Neural progenitor cell (in vitro differentiated cells): ENCODE measurements around the gene TBXAS1. TPM values are rescaled to one million over a fixed set of nuclear protein-coding genes. Genes with fewer than 3 reads are reported as not detected.

Experiments used
- DNase-seq: peaks from one replicate; pipeline ENCODE4 v3.0.0-alpha.2; 2016; ENCODE audit warnings: low spot score
- H2AFZ ChIP-seq: fragments of 200-600 bp; sonication (generic); replicated peaks from 2 replicates; pipeline ENCODE4 v1.6.1; 2016; ENCODE audit warnings: antibody characterized with exemption
- H3F3A ChIP-seq: fragments of 200-600 bp; sonication (generic); 2 replicates; pipeline ENCODE4 v1.6.1; 2016; ENCODE audit warnings: antibody characterized with exemption, low read depth
- H3K27ac ChIP-seq: fragments of 200-600 bp; sonication (generic); 2 replicates; pipeline ENCODE4 v1.5.1; 2016; ENCODE audit warnings: mild to moderate bottlenecking
- H3K27me3 ChIP-seq: fragments of 200-600 bp; sonication (generic); 2 replicates; pipeline ENCODE4 v1.6.1; 2016; ENCODE audit warnings: mild to moderate bottlenecking, moderate library complexity
- H3K36me3 ChIP-seq: fragments of 200-600 bp; sonication (generic); 2 replicates; pipeline ENCODE4 v1.5.1; 2016
- H3K4me1 ChIP-seq: fragments of 200-600 bp; sonication (generic); 2 replicates; pipeline ENCODE4 v1.6.1; 2016; ENCODE audit warnings: mixed run types
- H3K4me2 ChIP-seq: fragments of 200-600 bp; sonication (generic); 2 replicates; pipeline ENCODE4 v1.6.1; 2016
- H3K4me3 ChIP-seq: fragments of 200-600 bp; sonication (generic); 2 replicates; pipeline ENCODE4 v1.5.1; 2016
- H3K79me2 ChIP-seq: fragments of 200-600 bp; sonication (generic); 2 replicates; pipeline ENCODE4 v1.6.1; 2016; ENCODE audit warnings: low read depth
- H3K9ac ChIP-seq: fragments of 200-600 bp; sonication (generic); 2 replicates; pipeline ENCODE4 v1.6.1; 2016
- H3K9me3 ChIP-seq: fragments of 200-600 bp; sonication (generic); 2 replicates; pipeline ENCODE4 v1.5.1; 2016; ENCODE audit warnings: low read depth
- H4K20me1 ChIP-seq: fragments of 200-600 bp; sonication (generic); 2 replicates; pipeline ENCODE4 v1.6.1; 2016; ENCODE audit warnings: low read depth
- H3K27ac Mint-ChIP-seq: 3 replicates; pipeline ENCODE4 v1.8.0; 2021; ENCODE audit warnings: mixed read lengths
- H3K27me3 Mint-ChIP-seq: 2 replicates; pipeline ENCODE4 v1.8.0; 2022; ENCODE audit warnings: low read depth, mild to moderate bottlenecking, inconsistent platforms, moderate library complexity, mixed read lengths; ENCODE audit not compliant: insufficient read depth
- H3K36me3 Mint-ChIP-seq: 3 replicates; pipeline ENCODE4 v1.8.0; 2021; ENCODE audit warnings: mixed read lengths
- H3K4me1 Mint-ChIP-seq: 3 replicates; pipeline ENCODE4 v1.8.0; 2021; ENCODE audit warnings: mixed read lengths
- H3K4me3 Mint-ChIP-seq: 3 replicates; pipeline ENCODE4 v1.8.0; 2021; ENCODE audit warnings: mild to moderate bottlenecking, moderate library complexity, mixed read lengths
- H3K9me3 Mint-ChIP-seq: 3 replicates; pipeline ENCODE4 v1.8.0; 2020; ENCODE audit warnings: mixed read lengths
- EZH2 ChIP-seq: fragments of 200-600 bp; sonication (generic); IDR thresholded peaks from 2 replicates; pipeline ENCODE4 v1.6.1; 2017; ENCODE audit warnings: antibody characterized with exemption, mild to moderate bottlenecking, moderate library complexity
- EZH2phosphoT487 ChIP-seq: fragments of 200-600 bp; sonication (generic); IDR thresholded peaks from 2 replicates; pipeline ENCODE4 v1.6.1; 2017; ENCODE audit warnings: antibody characterized with exemption
- total RNA-seq: library from RNA; depleted of rRNA; stranded (reverse); fragments of >200 nt; gene quantifications from 2 replicates; pipeline ENCODE4 v1.2.3, GENCODE V29; 2015; ENCODE audit warnings: low replicate concordance
- TF ChIP-seq, protein P1 (sequence below): fragments of 200-600 bp; sonication (generic); IDR thresholded peaks from 2 replicates; pipeline ENCODE4 v1.5.1; 2017; ENCODE audit warnings: antibody characterized with exemption, mild to moderate bottlenecking

TBXAS1 gene
- total RNA-seq, 1 donor from 2014 or later = not detected

DNA sequence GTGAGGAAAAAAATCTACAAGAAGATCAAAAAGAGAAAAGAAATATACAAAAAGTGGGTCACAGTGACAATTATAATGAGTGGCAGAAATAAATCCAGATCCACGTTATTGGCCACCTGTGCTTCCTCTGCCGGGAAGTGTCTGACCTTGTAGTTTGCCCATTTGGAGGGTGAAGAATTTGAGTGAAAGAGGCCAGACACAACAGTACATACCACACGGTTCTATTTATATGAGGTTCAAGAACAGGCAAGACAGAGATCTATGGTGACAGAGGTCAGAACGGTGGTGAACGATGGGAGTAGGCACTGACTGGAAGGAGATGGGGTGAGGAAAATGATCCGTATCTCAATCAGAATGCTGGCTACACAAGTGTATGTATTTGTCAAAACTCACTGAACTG, 216.6 kb downstream of the TBXAS1 start:
- no peaks in the 10 kb centered on the region for H3F3A ChIP-seq
- no peaks in the 10 kb centered on the region for H3K4me1 ChIP-seq
- H2AFZ ChIP-seq = no peak overlapping the region
- Mint-ChIP-seq H3K27me3 (peaks cover 2% of the 10 kb centered on the region), H3K4me1 (no peaks in the 10 kb centered on the region), H3K36me3 (no peaks in the 10 kb centered on the region), H3K4me3 (no peak overlapping the region), H3K9me3 (no peaks in the 10 kb centered on the region), H3K27ac (no peak overlapping the region)
- H3K4me3 ChIP-seq = no peak overlapping the region
- no peaks in the 10 kb centered on the region for H3K27me3 ChIP-seq
- no peaks in the 10 kb centered on the region for H3K36me3 ChIP-seq
- DNase-seq = no peak
- H4K20me1 ChIP-seq = no peaks in the 10 kb centered on the region
- no peak overlapping the region for H3K27ac ChIP-seq
- no peak overlapping the region for H3K4me2 ChIP-seq
- no peak for TF ChIP-seq EZH2phosphoT487
- TF ChIP-seq EZH2 = no peak
- TF ChIP-seq, protein P1, sequence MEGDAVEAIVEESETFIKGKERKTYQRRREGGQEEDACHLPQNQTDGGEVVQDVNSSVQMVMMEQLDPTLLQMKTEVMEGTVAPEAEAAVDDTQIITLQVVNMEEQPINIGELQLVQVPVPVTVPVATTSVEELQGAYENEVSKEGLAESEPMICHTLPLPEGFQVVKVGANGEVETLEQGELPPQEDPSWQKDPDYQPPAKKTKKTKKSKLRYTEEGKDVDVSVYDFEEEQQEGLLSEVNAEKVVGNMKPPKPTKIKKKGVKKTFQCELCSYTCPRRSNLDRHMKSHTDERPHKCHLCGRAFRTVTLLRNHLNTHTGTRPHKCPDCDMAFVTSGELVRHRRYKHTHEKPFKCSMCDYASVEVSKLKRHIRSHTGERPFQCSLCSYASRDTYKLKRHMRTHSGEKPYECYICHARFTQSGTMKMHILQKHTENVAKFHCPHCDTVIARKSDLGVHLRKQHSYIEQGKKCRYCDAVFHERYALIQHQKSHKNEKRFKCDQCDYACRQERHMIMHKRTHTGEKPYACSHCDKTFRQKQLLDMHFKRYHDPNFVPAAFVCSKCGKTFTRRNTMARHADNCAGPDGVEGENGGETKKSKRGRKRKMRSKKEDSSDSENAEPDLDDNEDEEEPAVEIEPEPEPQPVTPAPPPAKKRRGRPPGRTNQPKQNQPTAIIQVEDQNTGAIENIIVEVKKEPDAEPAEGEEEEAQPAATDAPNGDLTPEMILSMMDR = no peak
- no peak overlapping the region for H3K9ac ChIP-seq
- no peaks in the 10 kb centered on the region for H3K79me2 ChIP-seq
- H3K9me3 ChIP-seq = no peaks in the 10 kb centered on the region

DNA sequence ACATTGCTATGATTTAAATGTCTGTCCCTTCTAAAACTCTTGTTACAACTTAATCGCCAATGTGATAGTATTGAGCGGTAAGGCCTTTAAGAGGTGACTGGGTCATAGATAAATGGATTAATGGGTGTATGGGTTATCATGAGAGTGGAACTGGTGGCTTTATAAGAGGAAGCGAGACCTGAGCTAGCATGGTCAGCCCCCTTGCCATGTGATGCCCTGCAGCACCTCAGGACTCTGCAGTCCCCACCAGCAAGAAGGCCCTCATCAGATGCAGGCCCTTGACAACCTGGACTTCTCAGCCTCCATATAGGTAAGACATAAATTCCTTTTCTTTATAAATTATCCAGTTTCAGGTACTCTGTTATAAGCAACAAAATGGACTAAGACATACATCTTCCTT, 218.1 kb downstream of the TBXAS1 start:
- Mint-ChIP-seq H3K4me1 (no peaks in the 10 kb centered on the region), H3K4me3 (no peak overlapping the region), H3K27ac (no peak overlapping the region), H3K9me3 (no peaks in the 10 kb centered on the region), H3K36me3 (no peaks in the 10 kb centered on the region), H3K27me3 (peaks cover 2% of the 10 kb centered on the region)
- H3F3A ChIP-seq = no peaks in the 10 kb centered on the region
- H4K20me1 ChIP-seq = no peaks in the 10 kb centered on the region
- TF ChIP-seq EZH2 (no peak), EZH2phosphoT487 (no peak)
- TF ChIP-seq, protein P1 = no peak
- H3K4me1 ChIP-seq = no peaks in the 10 kb centered on the region
- H3K27me3 ChIP-seq = no peaks in the 10 kb centered on the region
- DNase-seq = no peak
- no peak overlapping the region for H3K9ac ChIP-seq
- H3K36me3 ChIP-seq = no peaks in the 10 kb centered on the region
- H3K4me3 ChIP-seq = no peak overlapping the region
- no peak overlapping the region for H2AFZ ChIP-seq
- no peak overlapping the region for H3K4me2 ChIP-seq
- no peaks in the 10 kb centered on the region for H3K9me3 ChIP-seq
- H3K27ac ChIP-seq = no peak overlapping the region
- H3K79me2 ChIP-seq = no peaks in the 10 kb centered on the region

DNA sequence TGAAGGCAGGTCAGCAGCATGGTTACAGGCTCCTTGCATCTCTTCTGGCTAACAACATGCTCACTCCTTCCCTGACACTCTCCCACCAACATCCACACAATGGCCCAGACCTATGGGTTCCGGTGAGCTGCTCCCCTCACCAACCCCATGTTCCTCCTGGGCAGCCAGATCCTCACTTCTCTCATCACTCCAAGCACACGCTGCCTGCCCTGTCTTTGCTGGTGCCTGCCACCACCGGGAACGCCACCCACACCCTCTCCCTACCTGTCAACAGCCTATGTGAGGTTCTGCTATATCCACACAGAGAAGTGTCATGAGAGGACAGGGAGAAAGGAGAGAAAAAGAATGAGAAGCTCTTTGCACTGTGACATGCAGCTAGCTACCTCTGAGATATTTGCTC, 219.1 kb downstream of the TBXAS1 start:
- Mint-ChIP-seq H3K27ac (no peak overlapping the region), H3K36me3 (no peaks in the 10 kb centered on the region), H3K27me3 (peaks cover 2% of the 10 kb centered on the region), H3K4me3 (no peak overlapping the region), H3K9me3 (no peaks in the 10 kb centered on the region), H3K4me1 (no peaks in the 10 kb centered on the region)
- Histone ChIP-seq H3K27ac (no peak overlapping the region), H3K36me3 (no peaks in the 10 kb centered on the region), H3K79me2 (no peaks in the 10 kb centered on the region), H3F3A (no peaks in the 10 kb centered on the region), H3K27me3 (no peaks in the 10 kb centered on the region), H2AFZ (no peak overlapping the region), H3K4me1 (no peaks in the 10 kb centered on the region), H4K20me1 (no peaks in the 10 kb centered on the region), H3K4me3 (no peak overlapping the region), H3K9ac (no peak overlapping the region), H3K4me2 (no peak overlapping the region), H3K9me3 (no peaks in the 10 kb centered on the region)
- no peak for DNase-seq
- TF ChIP-seq, protein P1 = no peak
- TF ChIP-seq EZH2phosphoT487 (no peak), EZH2 (no peak)

DNA sequence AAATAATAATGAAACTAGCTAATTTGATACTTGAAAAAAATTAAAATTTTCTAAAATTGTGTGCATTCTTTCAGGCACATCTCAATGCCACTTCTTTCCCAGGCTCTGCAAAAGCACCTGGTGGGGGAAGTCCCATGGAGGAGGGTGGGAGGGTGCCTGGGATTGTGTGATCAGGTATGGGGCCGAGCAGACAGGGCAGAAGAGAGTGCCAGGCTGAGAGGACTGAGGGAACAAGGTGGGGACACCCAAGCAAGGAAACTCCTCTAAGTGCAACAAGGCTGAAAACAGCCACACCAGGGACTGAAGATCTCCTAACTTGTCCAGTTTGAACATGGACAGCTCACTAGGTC, 219.9 kb downstream of the TBXAS1 start:
- H3K36me3 ChIP-seq = no peaks in the 10 kb centered on the region
- no peaks in the 10 kb centered on the region for H3K9me3 Mint-ChIP-seq

More for the DNA sequence above, 219.9 kb downstream of the TBXAS1 start:
- Mint-ChIP-seq H3K4me3 (no peak overlapping the region), H3K27ac (no peak overlapping the region), H3K36me3 (no peaks in the 10 kb centered on the region), H3K4me1 (no peaks in the 10 kb centered on the region), H3K27me3 (peaks cover 2% of the 10 kb centered on the region)
- no peak overlapping the region for H3K4me2 ChIP-seq
- H2AFZ ChIP-seq = no peak overlapping the region
- no peaks in the 10 kb centered on the region for H3F3A ChIP-seq
- no peak overlapping the region for H3K4me3 ChIP-seq
- no peaks in the 10 kb centered on the region for H3K27me3 ChIP-seq
- H3K79me2 ChIP-seq = no peaks in the 10 kb centered on the region
- no peaks in the 10 kb centered on the region for H3K4me1 ChIP-seq
- H3K9ac ChIP-seq = no peak overlapping the region
- DNase-seq = no peak
- TF ChIP-seq, protein P1 = no peak
- TF ChIP-seq EZH2phosphoT487 = no peak
- TF ChIP-seq EZH2 = no peak
- H3K9me3 ChIP-seq = no peaks in the 10 kb centered on the region
- H4K20me1 ChIP-seq = no peaks in the 10 kb centered on the region
- no peak overlapping the region for H3K27ac ChIP-seq
